WTC11 (cell line): ENCODE results near the gene RS1.

Experiments
- CBFB ChIP-seq: sonication (generic); formaldehyde crosslinking; IDR thresholded peaks from 2 replicates; pipeline ENCODE4 v1.8.1; 2022; ENCODE audit warnings: mild to moderate bottlenecking, low read depth, missing genetic modification reagents
- HMGA2 ChIP-seq: fragments of 250-450 bp; sonication (Bioruptor Pico); IDR thresholded peaks from 2 replicates; pipeline ENCODE4 v1.4.0; 2021; ENCODE audit warnings: mild to moderate bottlenecking, moderate library complexity
- IRF2 ChIP-seq: sonication (generic); formaldehyde crosslinking; IDR thresholded peaks from 2 replicates; pipeline ENCODE4 v1.8.0; 2022; ENCODE audit warnings: low read depth, missing genetic modification reagents, borderline replicate concordance
- MXD4 ChIP-seq: fragments of 250-450 bp; sonication (Bioruptor Pico); IDR thresholded peaks from 2 replicates; pipeline ENCODE4 v1.8.0; 2021; ENCODE audit warnings: mild to moderate bottlenecking, moderate library complexity, borderline replicate concordance
- NFYB ChIP-seq: sonication (generic); formaldehyde crosslinking; conservative IDR thresholded peaks from 2 replicates; pipeline ENCODE4 v1.8.0; 2022; ENCODE audit warnings: low read depth, missing genetic modification reagents
- NR2C2 ChIP-seq: sonication (generic); formaldehyde crosslinking; IDR thresholded peaks from 2 replicates; pipeline ENCODE4 v1.8.0; 2022; ENCODE audit warnings: mild to moderate bottlenecking, missing genetic modification reagents
- NR3C1 ChIP-seq: sonication (generic); formaldehyde crosslinking; conservative IDR thresholded peaks from 2 replicates; pipeline ENCODE4 v1.8.1; 2023; ENCODE audit warnings: low read depth, mild to moderate bottlenecking, missing genetic modification reagents
- SMAD3 ChIP-seq: sonication (generic); formaldehyde crosslinking; IDR thresholded peaks from 2 replicates; pipeline ENCODE4 v1.8.0; 2022; ENCODE audit warnings: missing genetic modification reagents, mild to moderate bottlenecking, borderline replicate concordance
- SP1 ChIP-seq: sonication (generic); formaldehyde crosslinking; conservative IDR thresholded peaks from 2 replicates; pipeline ENCODE4 v1.8.1; 2022; ENCODE audit warnings: missing genetic modification reagents
- TP53 ChIP-seq: sonication (generic); formaldehyde crosslinking; IDR thresholded peaks from 2 replicates; pipeline ENCODE4 v1.8.1; 2023; ENCODE audit warnings: mild to moderate bottlenecking, missing genetic modification reagents
- TF ChIP-seq, protein P1 (sequence below): fragments of 200-600 bp; IDR thresholded peaks from 2 replicates; pipeline ENCODE4 v1.8.0; 2022; ENCODE audit warnings: antibody characterized with exemption
- TF ChIP-seq, protein P2 (sequence below): sonication (generic); formaldehyde crosslinking; conservative IDR thresholded peaks from 2 replicates; pipeline ENCODE4 v1.8.1; 2023; ENCODE audit warnings: mild to moderate bottlenecking, low read depth, missing genetic modification reagents, moderate library complexity
- TF ChIP-seq, protein P3 (sequence below): sonication (generic); formaldehyde crosslinking; IDR thresholded peaks from 2 replicates; pipeline ENCODE4 v1.8.0; 2022; ENCODE audit warnings: mild to moderate bottlenecking, missing genetic modification reagents
- TF ChIP-seq, protein P4 (sequence below): sonication (generic); formaldehyde crosslinking; IDR thresholded peaks from 2 replicates; pipeline ENCODE4 v1.8.1; 2022; ENCODE audit warnings: missing genetic modification reagents, borderline replicate concordance

DNA sequence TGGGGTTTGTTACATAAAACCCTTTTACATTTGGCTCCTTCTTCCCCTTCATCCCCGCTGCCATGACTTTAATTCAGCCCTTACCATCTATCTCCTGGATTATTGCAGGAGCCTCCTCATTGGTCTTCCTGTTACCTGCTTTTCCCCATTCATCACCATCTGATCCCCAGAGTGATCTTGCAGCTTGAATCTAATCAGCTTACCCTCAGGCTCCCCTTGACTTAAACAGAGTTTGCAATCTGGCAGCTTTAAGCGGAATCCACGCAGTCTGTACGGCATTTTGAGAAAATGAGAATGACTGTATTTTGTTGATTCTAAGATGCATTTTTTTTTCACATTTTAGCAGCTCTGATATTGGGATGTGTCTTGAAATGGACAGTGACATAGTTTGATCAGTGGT, 20.6 kb upstream of the RS1 start:
- TF ChIP-seq MXD4 (CRISPR knock-in tag) (no peak), TP53 (CRISPR knock-in tag) (no peak), SMAD3 (CRISPR knock-in tag) (no peak), CBFB (CRISPR knock-in tag) (no peak), NFYB (CRISPR knock-in tag) (no peak), SP1 (CRISPR knock-in tag) (no peak), NR3C1 (CRISPR knock-in tag) (no peak), IRF2 (CRISPR knock-in tag) (no peak), NR2C2 (CRISPR knock-in tag) (no peak), HMGA2 (CRISPR knock-in tag) (no peak)
- TF ChIP-seq, protein P1, sequence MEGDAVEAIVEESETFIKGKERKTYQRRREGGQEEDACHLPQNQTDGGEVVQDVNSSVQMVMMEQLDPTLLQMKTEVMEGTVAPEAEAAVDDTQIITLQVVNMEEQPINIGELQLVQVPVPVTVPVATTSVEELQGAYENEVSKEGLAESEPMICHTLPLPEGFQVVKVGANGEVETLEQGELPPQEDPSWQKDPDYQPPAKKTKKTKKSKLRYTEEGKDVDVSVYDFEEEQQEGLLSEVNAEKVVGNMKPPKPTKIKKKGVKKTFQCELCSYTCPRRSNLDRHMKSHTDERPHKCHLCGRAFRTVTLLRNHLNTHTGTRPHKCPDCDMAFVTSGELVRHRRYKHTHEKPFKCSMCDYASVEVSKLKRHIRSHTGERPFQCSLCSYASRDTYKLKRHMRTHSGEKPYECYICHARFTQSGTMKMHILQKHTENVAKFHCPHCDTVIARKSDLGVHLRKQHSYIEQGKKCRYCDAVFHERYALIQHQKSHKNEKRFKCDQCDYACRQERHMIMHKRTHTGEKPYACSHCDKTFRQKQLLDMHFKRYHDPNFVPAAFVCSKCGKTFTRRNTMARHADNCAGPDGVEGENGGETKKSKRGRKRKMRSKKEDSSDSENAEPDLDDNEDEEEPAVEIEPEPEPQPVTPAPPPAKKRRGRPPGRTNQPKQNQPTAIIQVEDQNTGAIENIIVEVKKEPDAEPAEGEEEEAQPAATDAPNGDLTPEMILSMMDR: no peak
- TF ChIP-seq, protein P2, sequence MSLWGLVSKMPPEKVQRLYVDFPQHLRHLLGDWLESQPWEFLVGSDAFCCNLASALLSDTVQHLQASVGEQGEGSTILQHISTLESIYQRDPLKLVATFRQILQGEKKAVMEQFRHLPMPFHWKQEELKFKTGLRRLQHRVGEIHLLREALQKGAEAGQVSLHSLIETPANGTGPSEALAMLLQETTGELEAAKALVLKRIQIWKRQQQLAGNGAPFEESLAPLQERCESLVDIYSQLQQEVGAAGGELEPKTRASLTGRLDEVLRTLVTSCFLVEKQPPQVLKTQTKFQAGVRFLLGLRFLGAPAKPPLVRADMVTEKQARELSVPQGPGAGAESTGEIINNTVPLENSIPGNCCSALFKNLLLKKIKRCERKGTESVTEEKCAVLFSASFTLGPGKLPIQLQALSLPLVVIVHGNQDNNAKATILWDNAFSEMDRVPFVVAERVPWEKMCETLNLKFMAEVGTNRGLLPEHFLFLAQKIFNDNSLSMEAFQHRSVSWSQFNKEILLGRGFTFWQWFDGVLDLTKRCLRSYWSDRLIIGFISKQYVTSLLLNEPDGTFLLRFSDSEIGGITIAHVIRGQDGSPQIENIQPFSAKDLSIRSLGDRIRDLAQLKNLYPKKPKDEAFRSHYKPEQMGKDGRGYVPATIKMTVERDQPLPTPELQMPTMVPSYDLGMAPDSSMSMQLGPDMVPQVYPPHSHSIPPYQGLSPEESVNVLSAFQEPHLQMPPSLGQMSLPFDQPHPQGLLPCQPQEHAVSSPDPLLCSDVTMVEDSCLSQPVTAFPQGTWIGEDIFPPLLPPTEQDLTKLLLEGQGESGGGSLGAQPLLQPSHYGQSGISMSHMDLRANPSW (CRISPR knock-in tag): no peak
- TF ChIP-seq, protein P3, sequence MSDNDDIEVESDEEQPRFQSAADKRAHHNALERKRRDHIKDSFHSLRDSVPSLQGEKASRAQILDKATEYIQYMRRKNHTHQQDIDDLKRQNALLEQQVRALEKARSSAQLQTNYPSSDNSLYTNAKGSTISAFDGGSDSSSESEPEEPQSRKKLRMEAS (CRISPR knock-in tag): no peak
- TF ChIP-seq, protein P4, sequence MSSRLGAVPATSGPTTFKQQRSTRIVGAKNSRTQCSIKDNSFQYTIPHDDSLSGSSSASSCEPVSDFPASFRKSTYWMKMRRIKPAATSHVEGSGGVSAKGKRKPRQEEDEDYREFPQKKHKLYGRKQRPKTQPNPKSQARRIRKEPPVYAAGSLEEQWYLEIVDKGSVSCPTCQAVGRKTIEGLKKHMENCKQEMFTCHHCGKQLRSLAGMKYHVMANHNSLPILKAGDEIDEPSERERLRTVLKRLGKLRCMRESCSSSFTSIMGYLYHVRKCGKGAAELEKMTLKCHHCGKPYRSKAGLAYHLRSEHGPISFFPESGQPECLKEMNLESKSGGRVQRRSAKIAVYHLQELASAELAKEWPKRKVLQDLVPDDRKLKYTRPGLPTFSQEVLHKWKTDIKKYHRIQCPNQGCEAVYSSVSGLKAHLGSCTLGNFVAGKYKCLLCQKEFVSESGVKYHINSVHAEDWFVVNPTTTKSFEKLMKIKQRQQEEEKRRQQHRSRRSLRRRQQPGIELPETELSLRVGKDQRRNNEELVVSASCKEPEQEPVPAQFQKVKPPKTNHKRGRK (CRISPR knock-in tag): no peak
